AG10803 (cell line): Measurements from ENCODE around the gene PRLH.

Experiments
- DNase-seq: peaks from one replicate; pipeline ENCODE4 v3.0.0; 2010; ENCODE audit warnings: low read depth
- H3K4me3 ChIP-seq: 2 replicates; pipeline ENCODE4 v1.5.1; 2011; ENCODE audit warnings: mild to moderate bottlenecking, low read length, control low read depth
- TF ChIP-seq, protein P1 (sequence below): conservative IDR thresholded peaks from 2 replicates; pipeline ENCODE4 v1.5.1; 2011; ENCODE audit warnings: mild to moderate bottlenecking, low read length, control low read depth, inconsistent platforms

PRLH gene

DNA sequence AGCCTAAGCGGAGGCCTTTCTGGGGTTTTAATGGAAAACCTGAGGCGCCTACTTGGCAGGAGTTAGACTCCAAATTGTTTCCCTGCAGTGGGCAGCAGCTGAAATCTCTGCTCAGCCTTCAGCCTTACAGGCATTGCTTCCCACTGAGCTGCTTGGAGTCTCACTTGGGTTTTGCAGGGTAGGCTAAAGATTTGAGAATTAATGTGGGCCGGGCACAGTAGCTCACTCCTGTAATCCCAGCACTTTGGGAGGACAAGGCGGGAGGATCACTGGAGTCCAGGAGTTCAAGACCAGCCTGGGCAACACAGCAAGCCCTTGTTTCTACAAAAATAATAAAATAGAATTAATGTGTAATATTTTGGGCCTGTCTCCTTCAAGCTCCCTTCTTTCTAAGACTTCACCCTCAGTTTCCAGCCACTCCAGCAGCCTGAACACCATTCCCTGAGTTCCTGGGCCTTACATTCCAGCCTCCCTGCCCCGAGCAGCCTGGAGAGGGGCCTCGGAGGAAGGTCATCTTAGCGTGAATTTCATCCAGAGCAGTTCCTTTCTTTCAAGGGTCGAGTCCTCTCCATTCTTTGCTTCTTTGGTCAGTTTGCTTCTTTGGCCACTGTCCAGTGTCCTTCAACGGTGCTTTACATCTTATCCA is 33.2 kb downstream of the PRLH start:
- no peak overlapping the region for H3K4me3 ChIP-seq
- DNase-seq: no peak
- TF ChIP-seq, protein P1, sequence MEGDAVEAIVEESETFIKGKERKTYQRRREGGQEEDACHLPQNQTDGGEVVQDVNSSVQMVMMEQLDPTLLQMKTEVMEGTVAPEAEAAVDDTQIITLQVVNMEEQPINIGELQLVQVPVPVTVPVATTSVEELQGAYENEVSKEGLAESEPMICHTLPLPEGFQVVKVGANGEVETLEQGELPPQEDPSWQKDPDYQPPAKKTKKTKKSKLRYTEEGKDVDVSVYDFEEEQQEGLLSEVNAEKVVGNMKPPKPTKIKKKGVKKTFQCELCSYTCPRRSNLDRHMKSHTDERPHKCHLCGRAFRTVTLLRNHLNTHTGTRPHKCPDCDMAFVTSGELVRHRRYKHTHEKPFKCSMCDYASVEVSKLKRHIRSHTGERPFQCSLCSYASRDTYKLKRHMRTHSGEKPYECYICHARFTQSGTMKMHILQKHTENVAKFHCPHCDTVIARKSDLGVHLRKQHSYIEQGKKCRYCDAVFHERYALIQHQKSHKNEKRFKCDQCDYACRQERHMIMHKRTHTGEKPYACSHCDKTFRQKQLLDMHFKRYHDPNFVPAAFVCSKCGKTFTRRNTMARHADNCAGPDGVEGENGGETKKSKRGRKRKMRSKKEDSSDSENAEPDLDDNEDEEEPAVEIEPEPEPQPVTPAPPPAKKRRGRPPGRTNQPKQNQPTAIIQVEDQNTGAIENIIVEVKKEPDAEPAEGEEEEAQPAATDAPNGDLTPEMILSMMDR: no peak

DNA sequence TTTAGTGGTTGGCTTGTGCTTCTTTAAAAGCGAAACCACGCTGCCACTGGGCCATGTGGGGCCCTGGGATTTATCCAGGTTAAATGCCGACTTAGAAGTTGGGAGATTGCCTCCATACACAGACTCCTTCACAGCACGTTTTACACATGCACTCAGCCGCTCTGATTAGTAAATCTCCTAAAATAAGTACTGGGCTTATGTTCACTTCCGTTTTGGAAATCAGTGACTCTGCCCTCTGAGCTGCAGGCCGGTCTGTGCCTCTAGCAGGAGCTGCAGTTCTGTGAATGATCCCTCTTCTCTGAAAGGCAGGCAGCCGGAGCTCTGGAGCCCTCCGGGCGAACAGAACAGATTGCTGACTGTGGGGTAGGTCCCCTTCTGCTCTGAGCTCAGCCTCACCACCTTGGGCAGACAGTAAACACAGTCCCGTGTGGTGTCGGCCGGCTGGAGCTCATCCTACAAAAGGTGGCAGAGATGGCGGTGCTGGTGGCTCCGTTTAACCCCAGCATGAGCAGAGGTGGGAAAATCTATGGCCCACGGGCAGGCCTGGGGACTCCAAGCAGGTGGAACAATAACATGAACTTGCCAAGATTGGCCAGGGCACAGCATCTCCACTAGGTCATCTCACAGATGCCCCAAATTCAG is 34.0 kb downstream of the PRLH start:
- DNase-seq: peak; percentile 84
- H3K4me3 ChIP-seq: peak overlapping the region; percentile 29
- TF ChIP-seq, protein P1: peak; percentile 58

DNA sequence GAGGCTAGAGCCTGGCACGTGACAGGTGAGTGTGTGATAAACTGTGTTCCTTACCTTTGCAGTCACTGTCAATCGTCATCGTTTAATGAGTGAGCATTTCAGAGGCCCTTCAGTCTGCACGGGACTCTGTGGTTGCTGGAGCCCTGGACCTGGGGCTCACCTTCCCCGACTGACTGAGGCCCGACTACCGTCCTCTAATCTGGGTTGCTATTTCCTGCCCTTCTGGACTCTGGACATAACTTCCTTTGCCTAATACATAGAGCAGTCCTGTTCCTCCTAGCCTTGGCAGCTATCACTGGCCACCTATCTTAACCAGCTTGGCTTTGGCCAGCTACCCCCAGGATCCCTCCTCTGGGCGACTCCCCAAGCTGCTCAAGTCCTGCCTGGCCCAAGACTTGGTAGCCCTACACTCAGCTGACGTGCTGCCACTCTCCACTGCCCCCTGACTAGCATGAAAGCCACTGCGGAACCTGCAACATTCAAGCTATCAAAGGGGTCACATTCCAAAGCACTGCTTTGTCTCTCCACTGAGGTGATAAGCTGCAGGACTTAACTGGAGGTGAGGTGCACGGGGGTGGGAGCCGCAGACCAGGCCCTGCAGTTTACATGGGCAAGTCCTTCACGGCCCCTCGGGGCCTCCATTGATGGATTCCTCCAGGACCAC is 35.2 kb downstream of the PRLH start:
- TF ChIP-seq, protein P1: no peak
- H3K4me3 ChIP-seq: no peak overlapping the region
- no peak for DNase-seq

DNA sequence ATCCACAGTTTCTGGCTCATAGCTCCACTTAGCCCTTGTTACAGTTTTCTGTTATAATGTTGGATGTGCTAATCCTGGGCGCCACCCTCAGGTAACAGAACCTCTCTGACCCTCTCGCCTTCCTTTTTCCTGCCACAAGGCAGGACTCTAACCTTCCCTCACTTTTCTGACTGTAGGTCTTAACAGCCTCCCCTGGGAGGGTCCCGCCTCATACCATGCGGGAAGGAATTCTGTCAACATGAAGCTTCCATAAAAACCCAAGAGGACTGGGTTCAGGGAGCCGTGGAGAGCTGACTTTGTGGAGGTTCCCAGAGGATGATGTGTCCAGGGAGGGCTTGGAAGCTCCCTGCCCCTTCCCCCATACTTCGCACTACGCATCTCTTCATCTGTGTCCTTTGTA is 36.0 kb downstream of the PRLH start:
- TF ChIP-seq, protein P1: no peak
- no peak for DNase-seq
- H3K4me3 ChIP-seq: no peak overlapping the region

DNA sequence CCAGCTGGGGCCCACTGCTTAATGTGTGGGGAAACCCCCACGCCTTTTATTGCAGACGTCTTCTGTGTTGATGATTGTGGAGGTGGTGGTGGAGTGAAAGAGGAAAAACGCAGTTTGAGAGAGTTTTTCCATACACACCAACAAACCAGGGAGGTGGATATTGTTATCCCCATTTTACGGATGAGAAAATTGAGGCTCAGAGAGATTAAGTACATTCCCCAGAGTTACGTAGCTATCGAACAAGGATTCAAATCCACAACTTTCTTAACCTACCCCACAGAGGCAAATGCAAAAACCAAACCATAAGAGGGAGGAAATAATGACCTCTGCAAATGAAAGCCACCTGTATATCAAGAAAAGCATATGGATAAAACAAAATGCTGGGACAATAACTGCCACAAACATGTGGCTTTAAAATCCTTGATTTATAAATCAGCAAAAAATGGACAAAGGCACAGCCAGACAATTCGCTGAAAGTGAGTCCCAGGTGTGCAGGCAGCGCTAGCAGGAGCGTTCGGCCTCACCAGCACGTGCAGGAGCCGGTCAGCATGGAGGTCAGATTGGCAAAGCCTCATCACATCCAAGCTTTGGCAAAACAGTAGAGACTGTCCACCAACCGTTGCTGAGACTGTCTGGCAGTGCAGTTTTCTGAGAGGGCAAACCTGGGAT is 36.8 kb downstream of the PRLH start:
- no peak overlapping the region for H3K4me3 ChIP-seq
- no peak for DNase-seq
- TF ChIP-seq, protein P1: no peak

DNA sequence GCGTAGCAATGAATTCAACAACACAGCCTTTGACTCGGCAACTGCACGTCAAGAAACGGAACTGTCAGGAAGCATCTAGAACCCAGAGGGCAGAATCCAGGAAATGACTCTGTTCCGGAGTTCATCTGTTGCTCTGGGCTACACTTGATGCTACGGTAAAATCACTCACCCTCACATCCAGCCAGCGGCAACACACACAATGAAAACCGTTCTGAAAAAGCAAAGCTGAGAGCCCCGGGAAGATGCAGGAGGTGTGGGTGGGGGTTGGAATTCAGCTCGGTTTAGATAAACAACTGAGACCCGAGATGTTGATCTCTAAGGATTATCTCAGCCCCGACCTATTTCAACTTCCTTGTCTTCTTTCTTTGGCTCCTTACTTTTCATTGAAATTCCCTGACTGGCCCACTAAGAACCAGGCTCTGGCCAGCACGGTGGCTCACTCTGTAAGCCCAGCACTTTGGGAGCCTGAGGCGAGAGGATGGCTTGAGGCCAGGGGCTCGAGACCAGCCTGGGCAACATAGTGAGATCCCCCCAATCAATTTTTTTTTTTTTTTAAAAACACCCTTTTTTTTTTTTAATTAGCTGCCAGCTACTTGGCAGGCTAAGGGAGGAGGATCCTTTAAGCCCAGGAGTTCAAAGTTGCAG is 37.5 kb downstream of the PRLH start:
- TF ChIP-seq, protein P1: no peak
- no peak overlapping the region for H3K4me3 ChIP-seq
- no peak for DNase-seq
